Stimulated activated CD4-positive, alpha-beta T cell treated with anti-CD3 and anti-CD28 coated beads, Interleukin-1b, Interleukin-23, amount 100 ng/mL, for 4 hours (primary cell): ENCODE results near the gene ZBTB16.

Source experiments
- DNase-seq, 2 donors: peaks; one replicate each; pipeline ENCODE4 v3.0.0-alpha.2; 2020; ENCODE audit warnings: low read depth in 2 of 2

Gene ZBTB16

GRCh38 chr11:114083391-114084252 lies 24.1 kb downstream of the ZBTB16 start:
- no peak for DNase-seq

GRCh38 chr11:114084414-114084813 lies 24.9 kb downstream of the ZBTB16 start:
- DNase-seq = no peak

GRCh38 chr11:114085965-114086793 lies 26.7 kb downstream of the ZBTB16 start:
- DNase-seq = no peak

GRCh38 chr11:114087025-114087424 lies 27.5 kb downstream of the ZBTB16 start:
- no peak for DNase-seq

GRCh38 chr11:114088216-114088615 lies 28.7 kb downstream of the ZBTB16 start:
- no peak for DNase-seq

GRCh38 chr11:114088836-114089235 lies 29.3 kb downstream of the ZBTB16 start:
- DNase-seq = no peak

GRCh38 chr11:114089748-114090147 lies 30.2 kb downstream of the ZBTB16 start:
- no peak for DNase-seq

GRCh38 chr11:114090225-114090910 lies 30.9 kb downstream of the ZBTB16 start:
- DNase-seq = no peak

GRCh38 chr11:114090976-114091375 lies 31.5 kb downstream of the ZBTB16 start:
- no peak for DNase-seq

- no peak for DNase-seq
Observed at GRCh38 chr11:114091516-114092397, 32.2 kb downstream of the ZBTB16 start.

- no peak for DNase-seq
Observed at GRCh38 chr11:114092478-114092877, 33.0 kb downstream of the ZBTB16 start.

- no peak for DNase-seq
Observed at GRCh38 chr11:114092953-114093352, 33.4 kb downstream of the ZBTB16 start.

- DNase-seq = no peak
Observed at GRCh38 chr11:114094516-114094915, 35.0 kb downstream of the ZBTB16 start.

- DNase-seq = no peak
Observed at GRCh38 chr11:114095899-114096298, 36.4 kb downstream of the ZBTB16 start.

- DNase-seq = no peak
Observed at GRCh38 chr11:114097832-114098231, 38.3 kb downstream of the ZBTB16 start.

GRCh38 chr11:114098927-114099326 lies 39.4 kb downstream of the ZBTB16 start:
- no peak for DNase-seq

GRCh38 chr11:114099392-114100178 lies 40.1 kb downstream of the ZBTB16 start:
- DNase-seq = no peak

GRCh38 chr11:114102993-114103896 lies 43.7 kb downstream of the ZBTB16 start:
- DNase-seq = no peak

- no peak for DNase-seq
Observed at GRCh38 chr11:114105611-114106010, 46.1 kb downstream of the ZBTB16 start.
